Measurements from ENCODE around the gene GDPD5.
"Not testable (repeated sequence)": the region's sequence is repeated elsewhere in the genome, so short reads cannot be mapped to it uniquely, and the experiment has no call there.

GDPD5 gene

GRCh38 chr11:75424396-75424795, 101.3 kb downstream of the GDPD5 start:
- DNase-seq: no peak

- DNase-seq: no peak
Measured at GRCh38 chr11:75423721-75424120, 102.0 kb downstream of the GDPD5 start.

- DNase-seq: no peak
Measured at GRCh38 chr11:75422248-75423231, 103.2 kb downstream of the GDPD5 start.

DNA sequence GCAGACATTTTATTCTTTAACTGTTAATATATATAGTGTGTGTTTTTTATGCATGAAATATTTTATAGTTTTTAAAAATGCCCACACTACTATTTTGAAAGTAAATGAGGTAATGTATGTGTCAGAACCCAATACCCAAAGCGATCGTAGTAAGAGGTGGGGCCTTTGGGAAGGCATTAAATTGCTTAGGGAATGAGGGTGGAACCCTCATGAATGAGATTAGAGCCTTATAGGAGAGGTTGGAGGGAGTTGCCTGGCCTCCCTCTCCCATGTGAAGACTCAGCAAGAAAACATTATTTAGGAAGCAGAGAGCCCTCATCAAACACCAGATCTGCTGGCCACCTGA, 103.9 kb downstream of the GDPD5 start:
- DNase-seq: no peak

DNA sequence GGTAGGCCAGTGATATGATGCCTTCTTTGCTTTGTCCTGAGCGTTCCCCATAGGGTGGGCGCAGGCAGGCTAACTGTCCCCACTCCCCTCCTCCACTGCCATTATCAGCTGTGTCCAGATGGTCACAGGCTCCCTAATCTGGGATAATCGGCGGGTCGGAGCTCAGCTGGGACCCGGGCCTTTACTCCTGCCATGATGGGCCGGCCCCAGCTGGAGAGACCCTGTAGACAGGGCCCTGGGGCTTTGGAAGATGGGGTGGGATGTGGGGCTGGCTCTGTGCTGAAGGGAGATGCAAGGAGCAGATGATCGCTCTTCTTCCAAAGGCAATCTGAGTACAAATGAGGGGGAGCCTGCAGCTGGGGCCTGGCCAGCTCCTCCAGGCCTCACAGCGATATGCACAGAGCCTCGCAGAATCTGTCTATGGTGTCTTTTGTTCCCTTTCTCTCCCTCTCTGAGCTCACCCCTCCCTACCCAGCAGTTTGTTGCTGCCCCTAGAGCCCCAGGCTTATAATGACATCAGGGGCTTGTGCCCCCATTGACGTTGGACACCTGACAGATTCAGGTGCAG, 104.6 kb downstream of the GDPD5 start:
- DNase-seq: no peak

- no peak for DNase-seq
Measured at GRCh38 chr11:75420224-75421034, 105.3 kb downstream of the GDPD5 start.

- no peak for DNase-seq
Measured at GRCh38 chr11:75413864-75414263, 111.9 kb downstream of the GDPD5 start.

DNA sequence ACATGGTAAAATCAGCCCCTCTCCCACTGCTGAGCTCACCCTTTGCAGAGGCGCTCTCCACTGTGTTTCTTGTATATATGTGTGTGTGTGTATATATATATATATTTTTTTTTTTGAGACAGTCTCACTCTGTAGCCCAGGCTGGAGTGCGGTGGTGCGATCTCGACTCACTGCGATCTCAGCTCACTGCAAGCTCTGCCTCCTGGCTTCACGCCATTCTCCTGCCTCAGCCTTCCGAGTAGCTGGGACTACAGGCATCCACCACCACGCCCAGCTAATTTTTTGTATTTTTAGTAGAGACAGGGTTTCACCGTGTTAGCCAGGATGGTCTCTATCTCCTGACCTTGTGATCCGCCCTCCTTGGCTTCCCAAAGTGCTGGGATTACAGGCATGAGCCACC, 112.6 kb downstream of the GDPD5 start:
- DNase-seq: not testable (repeated sequence)

DNA sequence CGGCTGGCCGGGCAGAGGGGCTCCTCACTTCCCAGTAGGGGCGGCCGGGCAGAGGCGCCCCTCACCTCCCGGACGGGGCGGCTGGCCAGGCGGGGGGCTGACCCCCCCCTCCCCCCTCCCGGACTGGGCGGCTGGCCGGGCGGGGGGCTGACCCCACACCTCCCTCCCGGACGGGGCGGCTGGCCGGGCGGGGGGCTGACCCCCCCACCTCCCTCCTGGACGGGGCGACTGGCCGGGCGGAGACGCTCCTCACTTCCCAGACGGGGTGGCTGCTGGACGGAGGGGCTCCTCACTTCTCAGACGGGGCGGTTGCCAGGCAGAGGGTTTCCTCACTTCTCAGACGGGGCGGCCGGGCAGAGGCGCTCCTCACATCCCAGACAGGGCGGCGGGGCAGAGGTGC, 115.8 kb downstream of the GDPD5 start:
- not testable (repeated sequence) for DNase-seq

GRCh38 chr11:75408957-75409219, 116.9 kb downstream of the GDPD5 start:
- no peak for DNase-seq

DNA sequence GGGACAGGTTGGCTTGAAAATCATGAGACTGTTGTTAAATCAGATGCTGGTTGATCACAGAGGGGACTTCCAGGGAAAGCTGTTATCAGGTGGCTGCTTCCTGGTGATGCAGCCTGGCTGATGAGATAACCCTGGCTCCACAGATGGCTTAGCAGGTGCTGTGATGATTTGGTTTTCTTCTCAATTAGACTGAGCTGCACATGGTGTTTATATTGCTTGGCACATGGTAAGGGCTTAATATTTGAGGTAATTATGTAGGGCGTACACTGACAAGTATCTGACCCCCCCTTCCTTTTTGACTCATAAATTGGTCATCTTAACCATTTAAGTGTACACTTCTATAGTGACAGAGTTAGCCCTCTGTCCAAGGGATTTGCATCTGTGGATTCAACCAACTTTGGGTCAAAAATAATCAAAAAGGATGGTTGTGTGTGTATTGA, 119.4 kb downstream of the GDPD5 start:
- peak; percentile 58 for DNase-seq

DNA sequence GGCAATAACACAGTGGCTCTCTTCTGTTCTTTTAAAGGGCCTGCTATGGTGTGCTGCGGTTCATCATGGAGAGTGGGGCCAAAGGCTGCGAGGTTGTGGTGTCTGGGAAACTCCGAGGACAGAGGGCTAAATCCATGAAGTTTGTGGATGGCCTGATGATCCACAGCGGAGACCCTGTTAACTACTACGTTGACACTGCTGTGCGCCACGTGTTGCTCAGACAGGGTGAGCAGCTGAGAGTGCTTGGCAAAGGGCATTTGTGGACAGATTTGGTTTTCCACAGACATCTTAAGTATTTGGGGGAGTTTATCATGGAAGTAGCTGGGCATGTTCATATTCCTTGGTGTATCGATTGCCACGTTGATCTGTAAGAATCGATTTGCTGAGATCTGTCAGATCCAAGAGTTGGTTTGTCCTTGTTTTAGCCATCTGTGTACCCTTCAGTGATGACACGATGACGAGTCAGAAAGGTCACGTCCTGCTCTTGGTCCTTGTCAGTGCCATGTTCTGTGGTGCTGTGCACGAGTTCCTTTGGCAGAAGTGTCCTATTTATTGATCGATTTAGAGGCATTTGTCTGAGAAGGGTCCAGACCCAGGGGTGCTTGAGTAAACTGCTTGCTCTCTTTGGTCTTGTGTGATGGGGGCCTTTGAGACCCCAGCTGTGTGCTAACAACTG, 121.6 kb downstream of the GDPD5 start:
- DNase-seq: no peak

- DNase-seq: no peak
Measured at GRCh38 chr11:75403037-75403436, 122.7 kb downstream of the GDPD5 start.

GRCh38 chr11:75402002-75402773, 123.6 kb downstream of the GDPD5 start:
- no peak for DNase-seq

GRCh38 chr11:75400146-75400865, 125.4 kb downstream of the GDPD5 start:
- no peak for DNase-seq

DNA sequence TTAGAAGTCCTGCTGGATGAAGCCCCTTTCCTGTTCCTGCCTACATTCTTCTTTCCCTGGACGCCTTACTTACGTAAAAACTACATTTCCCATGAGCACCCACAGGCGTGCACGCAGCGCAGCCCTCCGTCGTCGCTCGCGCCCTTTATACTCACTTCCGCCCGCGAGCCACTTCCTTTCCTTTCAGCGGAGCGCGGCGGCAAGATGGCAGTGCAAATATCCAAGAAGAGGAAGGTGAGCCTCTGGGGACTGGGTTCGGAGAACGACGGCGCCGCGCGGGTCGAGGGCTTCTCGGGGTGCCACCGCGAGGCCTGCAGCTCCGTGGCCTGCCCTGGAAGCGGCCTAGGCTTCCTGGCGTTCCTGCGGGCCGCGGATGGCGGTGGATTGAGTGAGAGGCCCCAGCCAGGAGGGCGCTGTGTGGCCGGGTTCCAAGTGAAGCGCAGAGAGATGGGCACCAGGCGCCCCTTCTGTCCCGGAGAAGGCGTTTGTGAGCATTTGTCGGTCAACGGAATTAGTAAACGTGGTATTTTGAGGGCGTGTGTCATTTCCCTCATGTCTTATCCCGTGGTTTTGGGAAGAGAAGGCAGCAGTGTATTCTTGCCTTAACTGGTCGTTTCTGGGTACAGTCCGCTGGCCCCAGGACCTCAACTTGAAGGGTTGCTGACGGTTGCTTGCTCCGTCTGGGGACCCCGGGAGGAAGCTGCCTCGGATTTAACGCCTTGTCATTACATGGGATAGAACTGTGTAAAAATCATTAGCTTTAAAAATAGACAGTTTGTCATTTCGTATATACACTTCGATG, 126.2 kb downstream of the GDPD5 start, which contains the start of gene RPS3:
RPS3 (plus strand) TSS at position 175 of the 802 bp plus-strand sequence; CDS start at position 205, 30 bp downstream.
- DNase-seq: peak; percentile 79

- no peak for DNase-seq
Measured at GRCh38 chr11:75398906-75399305, 126.8 kb downstream of the GDPD5 start.

GRCh38 chr11:75394085-75394840, 131.5 kb downstream of the GDPD5 start:
- no peak for DNase-seq

- no peak for DNase-seq
Measured at GRCh38 chr11:75389925-75390324, 135.8 kb downstream of the GDPD5 start.

DNA sequence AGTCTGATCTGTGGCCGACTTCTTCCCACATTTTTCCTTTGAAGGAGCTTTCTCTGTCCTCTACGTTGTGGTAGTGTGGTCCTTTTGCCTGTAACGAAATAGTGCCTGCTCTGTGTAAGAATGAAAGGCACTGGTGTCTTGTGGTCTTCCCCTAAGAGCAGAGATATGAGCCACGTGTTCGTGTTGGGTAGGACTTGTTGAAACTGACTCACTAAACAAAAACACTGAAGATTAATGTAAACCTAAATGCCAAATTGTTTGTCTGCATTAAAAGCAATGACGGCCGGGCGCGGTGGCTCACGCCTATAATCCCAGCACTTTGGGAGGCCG, 136.5 kb downstream of the GDPD5 start:
- no peak for DNase-seq
